ENCODE results near the gene CAB39.

DNA sequence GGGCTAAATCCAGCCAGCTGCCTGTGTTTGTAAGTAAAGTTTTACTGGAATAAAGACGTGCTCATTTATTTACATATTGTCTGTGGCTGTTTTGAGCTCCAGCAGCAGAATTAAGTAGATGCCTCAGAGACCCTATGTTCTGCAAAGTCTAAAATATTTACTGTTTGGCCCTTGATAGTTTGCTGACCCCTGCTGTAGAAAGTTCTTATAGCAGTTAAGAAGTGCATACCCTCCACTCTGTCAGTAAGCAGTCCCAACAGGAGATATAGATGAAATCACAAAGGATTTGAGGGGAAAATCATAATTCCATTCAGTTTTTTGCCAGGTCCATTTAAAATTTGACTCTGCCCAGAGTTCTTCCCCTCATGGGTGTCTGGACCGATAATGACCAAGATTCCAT, 102.0 kb downstream of the CAB39 start:
- TF ChIP-seq, protein P1, sequence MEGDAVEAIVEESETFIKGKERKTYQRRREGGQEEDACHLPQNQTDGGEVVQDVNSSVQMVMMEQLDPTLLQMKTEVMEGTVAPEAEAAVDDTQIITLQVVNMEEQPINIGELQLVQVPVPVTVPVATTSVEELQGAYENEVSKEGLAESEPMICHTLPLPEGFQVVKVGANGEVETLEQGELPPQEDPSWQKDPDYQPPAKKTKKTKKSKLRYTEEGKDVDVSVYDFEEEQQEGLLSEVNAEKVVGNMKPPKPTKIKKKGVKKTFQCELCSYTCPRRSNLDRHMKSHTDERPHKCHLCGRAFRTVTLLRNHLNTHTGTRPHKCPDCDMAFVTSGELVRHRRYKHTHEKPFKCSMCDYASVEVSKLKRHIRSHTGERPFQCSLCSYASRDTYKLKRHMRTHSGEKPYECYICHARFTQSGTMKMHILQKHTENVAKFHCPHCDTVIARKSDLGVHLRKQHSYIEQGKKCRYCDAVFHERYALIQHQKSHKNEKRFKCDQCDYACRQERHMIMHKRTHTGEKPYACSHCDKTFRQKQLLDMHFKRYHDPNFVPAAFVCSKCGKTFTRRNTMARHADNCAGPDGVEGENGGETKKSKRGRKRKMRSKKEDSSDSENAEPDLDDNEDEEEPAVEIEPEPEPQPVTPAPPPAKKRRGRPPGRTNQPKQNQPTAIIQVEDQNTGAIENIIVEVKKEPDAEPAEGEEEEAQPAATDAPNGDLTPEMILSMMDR (IDR thresholded peaks at IDR 0.05) = peak in 2 of 3 experiments; percentile 14 to 28
- TF ChIP-seq POLR2A (IDR thresholded peaks at IDR 0.05; ENCODE audit: low read depth) (no peak), EP300 (IDR thresholded peaks at IDR 0.05) (no peak), POLR2AphosphoS5 (IDR thresholded peaks at IDR 0.05) (no peak)
